HCT116 (cell line): ENCODE measurements around the gene UCN. TPM values are rescaled to one million over a fixed set of nuclear protein-coding genes. Genes with fewer than 3 reads are reported as not detected.

Experiments
- ATAC-seq: fragments of 200-7000 bp; cut with Tn5 transposase; 2 replicates; pipeline ENCODE4 v1.9.1; 2020; ENCODE audit warnings: mild to moderate bottlenecking, moderate library complexity
- BruUV-seq: library from RNA; stranded (reverse); fragments of 400-500 nt; replicated peaks from 2 replicates; lab custom pipeline; 2021; lab: Mats Ljungman, UMichigan
- CTCF ChIA-PET: fragments of 300-600 bp; sonication (Branson Sonifier 250); formaldehyde crosslinking; loops from one replicate; lab custom pipeline; 2021; ENCODE audit warnings: antibody characterized with exemption; lab: Charles Lee
- POLR2A ChIA-PET: fragments of 300-600, 350-600 bp; sonication (Branson Sonifier 250); formaldehyde crosslinking; loops from one replicate; lab custom pipeline; 2021; ENCODE audit warnings: antibody characterized with exemption; lab: Charles Lee
- RAD21 ChIA-PET, 2 experiments: fragments of 300-600 bp; sonication (Branson Sonifier 250); formaldehyde crosslinking; loops; one replicate each; lab custom pipeline; 2023; ENCODE audit warnings: low total read pairs in 2 of 2; ENCODE audit not compliant: uncharacterized antibody in 2 of 2, unreplicated experiment in 2 of 2, low non-redundant PET in 1 of 2; lab: Charles Lee
- DNase-seq: peaks from one replicate; pipeline ENCODE4 v3.0.0-alpha.2; 2010; ENCODE audit warnings: low read depth, low spot score
- H2AFZ ChIP-seq: fragments of 200-600 bp; shearing (Covaris generic), sonication (generic); 2 replicates; pipeline ENCODE4 v1.6.1; 2017; ENCODE audit warnings: low read depth, mixed run types, mixed read lengths, antibody characterized with exemption, low read length; ENCODE audit not compliant: poor library complexity, severe bottlenecking
- H3K27ac ChIP-seq: 2 replicates; pipeline ENCODE4 v1.5.1; 2012; ENCODE audit warnings: low read depth, low read length
- H3K27me3 ChIP-seq: fragments of 200-600 bp; sonication (generic); 2 replicates; pipeline ENCODE4 v1.6.1; 2016; ENCODE audit warnings: mixed run types, low read length, mixed read lengths; ENCODE audit not compliant: insufficient read depth
- H3K36me3 ChIP-seq, 2 experiments: fragments of 200-500 bp in 1 of 2; fragments of 200-600 bp in 1 of 2; sonication (Bioruptor generic) in 1 of 2; sonication (generic) in 1 of 2; 2 replicates each; pipeline versions ENCODE4 v1.5.1 to v1.6.1; 2014 to 2016; ENCODE audit warnings: low read length in 2 of 2, inconsistent platforms in 1 of 2, mixed read lengths in 1 of 2, mixed run types in 1 of 2; ENCODE audit not compliant: insufficient read depth in 2 of 2, control insufficient read depth in 1 of 2
- H3K4me1 ChIP-seq, 2 experiments: fragments of 200-600 bp in 1 of 2; sonication (generic) in 1 of 2; 2 replicates each; pipeline versions ENCODE4 v1.5.1 to v1.6.1; 2012 to 2017; ENCODE audit warnings: low read length in 2 of 2, inconsistent platforms in 1 of 2, mild to moderate bottlenecking in 1 of 2, mixed read lengths in 1 of 2, mixed run types in 1 of 2, moderate library complexity in 1 of 2; ENCODE audit not compliant: insufficient read depth in 2 of 2, control insufficient read depth in 1 of 2
- H3K4me2 ChIP-seq: fragments of 200-600 bp; sonication (generic); 2 replicates; pipeline ENCODE4 v1.6.1; 2017; ENCODE audit warnings: mixed run types, low read length, mixed read lengths
- H3K4me3 ChIP-seq, 2 experiments: fragments of 200-600 bp in 1 of 2; sonication (generic) in 1 of 2; replicated peaks in 1 of 2; 2 replicates each; pipeline ENCODE4 v1.5.1; 2011 to 2016; ENCODE audit warnings: low read length in 2 of 2, control low read depth in 1 of 2, low read depth in 1 of 2, mild to moderate bottlenecking in 1 of 2, mixed read lengths in 1 of 2, mixed run types in 1 of 2
- H3K79me2 ChIP-seq: fragments of 200-600 bp; sonication (generic); 2 replicates; pipeline ENCODE4 v1.6.1; 2017; ENCODE audit warnings: mild to moderate bottlenecking, mixed run types, low read length, moderate library complexity, mixed read lengths; ENCODE audit not compliant: insufficient read depth
- H3K9ac ChIP-seq: fragments of 200-600 bp; sonication (generic); 2 replicates; pipeline ENCODE4 v1.6.1; 2016; ENCODE audit warnings: low read length, mixed read lengths
- H3K9me2 ChIP-seq: fragments of 200-600 bp; sonication (generic), shearing (Covaris generic); 2 replicates; pipeline ENCODE4 v1.6.1; 2017; ENCODE audit warnings: mixed run types, mild to moderate bottlenecking, moderate library complexity; ENCODE audit not compliant: insufficient read depth
- H3K9me3 ChIP-seq, 2 experiments: fragments of 200-500 bp in 1 of 2; fragments of 200-600 bp in 1 of 2; sonication (Bioruptor generic) in 1 of 2; sonication (generic) in 1 of 2; 2 replicates each; pipeline ENCODE4 v1.6.1; 2014 to 2017; ENCODE audit warnings: low read length in 2 of 2, mixed read lengths in 2 of 2, inconsistent platforms in 1 of 2, low read depth in 1 of 2, mild to moderate bottlenecking in 1 of 2, mixed run types in 1 of 2, moderate library complexity in 1 of 2; ENCODE audit not compliant: control insufficient read depth in 1 of 2, insufficient read depth in 1 of 2
- H4K20me1 ChIP-seq: fragments of 200-600 bp; sonication (generic), shearing (Covaris generic); 2 replicates; pipeline ENCODE4 v1.6.1; 2017; ENCODE audit warnings: mixed run types, mild to moderate bottlenecking, moderate library complexity; ENCODE audit not compliant: insufficient read depth
- CBX3 ChIP-seq: IDR thresholded peaks from 2 replicates; pipeline ENCODE4 v1.6.1; 2012; ENCODE audit warnings: low read depth
- CEBPB ChIP-seq: IDR thresholded peaks from 2 replicates; pipeline ENCODE4 v1.6.1; 2012; ENCODE audit warnings: low read depth
- EGR1 ChIP-seq: IDR thresholded peaks from 2 replicates; pipeline ENCODE4 v1.6.1; 2012; ENCODE audit warnings: low read depth
- ELF1 ChIP-seq: IDR thresholded peaks from 2 replicates; pipeline ENCODE4 v1.6.1; 2012; ENCODE audit warnings: low read depth, borderline replicate concordance
- EZH2phosphoT487 ChIP-seq: fragments of 200-600 bp; IDR thresholded peaks from 2 replicates; pipeline ENCODE4 v1.6.1; 2018; ENCODE audit warnings: antibody characterized with exemption, borderline replicate concordance
- FOSL1 ChIP-seq: IDR thresholded peaks from 2 replicates; pipeline ENCODE4 v1.6.1; 2012; ENCODE audit warnings: low read depth
- JUND ChIP-seq: IDR thresholded peaks from 2 replicates; pipeline ENCODE4 v1.6.1; 2012
- MAX ChIP-seq: IDR thresholded peaks from 2 replicates; pipeline ENCODE4 v1.6.1; 2012
- POLR2A ChIP-seq: IDR thresholded peaks from 2 replicates; pipeline ENCODE4 v1.7.0; 2011; ENCODE audit warnings: borderline replicate concordance; ENCODE audit not compliant: insufficient read depth, insufficient read length; ENCODE audit errors: extremely low read depth
- POLR2AphosphoS5 ChIP-seq: IDR thresholded peaks from 2 replicates; pipeline ENCODE4 v1.6.1; 2011; ENCODE audit warnings: mild to moderate bottlenecking, low read depth, low read length, moderate library complexity
- RAD21 ChIP-seq: IDR thresholded peaks from 2 replicates; pipeline ENCODE4 v1.6.1; 2012; ENCODE audit warnings: low read depth, mild to moderate bottlenecking
- REST ChIP-seq: IDR thresholded peaks from 2 replicates; pipeline ENCODE4 v1.6.1; 2012; ENCODE audit warnings: low read depth
- SIN3A ChIP-seq: IDR thresholded peaks from 2 replicates; pipeline ENCODE4 v1.6.1; 2012; ENCODE audit warnings: low read depth
- SP1 ChIP-seq: IDR thresholded peaks from 2 replicates; pipeline ENCODE4 v1.6.1; 2012; ENCODE audit warnings: low read depth
- SRF ChIP-seq: IDR thresholded peaks from 2 replicates; pipeline ENCODE4 v1.6.1; 2012; ENCODE audit warnings: low read depth
- TCF7L2 ChIP-seq: IDR thresholded peaks from 2 replicates; pipeline ENCODE4 v1.7.0; 2011; ENCODE audit warnings: borderline replicate concordance, inconsistent platforms; ENCODE audit not compliant: insufficient read depth, insufficient read length; ENCODE audit errors: extremely low read depth
- YY1 ChIP-seq: IDR thresholded peaks from 2 replicates; pipeline ENCODE4 v1.6.1; 2011; ENCODE audit warnings: low read length, low read depth, moderate library complexity, mild to moderate bottlenecking; ENCODE audit not compliant: insufficient replicate concordance; ENCODE audit errors: extremely low read depth
- ZBTB33 ChIP-seq: IDR thresholded peaks from 2 replicates; pipeline ENCODE4 v1.6.1; 2011; ENCODE audit warnings: mild to moderate bottlenecking, low read length, moderate library complexity; ENCODE audit not compliant: insufficient replicate concordance; ENCODE audit errors: extremely low read depth
- ZFX ChIP-seq: fragments of 450-650 bp; IDR thresholded peaks from 2 replicates; pipeline ENCODE4 v1.6.1; 2017
- intact Hi-C: fragments of 100-400 bp; cut with micrococcal nuclease; formaldehyde crosslinking; loops from 2 replicates; pipeline ENCODE4 v1.10.0; 2022
- total RNA-seq: library from RNA; stranded (reverse); gene quantifications from one replicate; pipeline ENCODE4 v1.2.1, GENCODE V29; 2021; ENCODE audit not compliant: unreplicated experiment

The UCN gene
- total RNA-seq, 1 experiment from 2014 or later: 8.0 TPM

- Histone ChIP-seq H3K27ac (peak within 1 kb of the TSS; percentile 98), H3K9me2 (no peaks in the 10 kb centered on the region), H3K9ac (peak within 1 kb of the TSS; percentile 99), H3K36me3 (no peaks in the 10 kb centered on the region), H3K4me2 (peak within 1 kb of the TSS; percentile 84), H2AFZ (peak within 1 kb of the TSS; percentile 35), H3K79me2 (peaks cover 67% of the 10 kb centered on the region), H3K4me3 (peak within 1 kb of the TSS; percentile 99 to 100), H3K27me3 (no peaks in the 10 kb centered on the region), H3K4me1 (peaks cover 12 to 28% of the 10 kb centered on the region in 2 experiments), H4K20me1 (no peaks in the 10 kb centered on the region), H3K9me3 (no peaks in the 10 kb centered on the region)
- peak; percentile 85 for ATAC-seq
- no TSS peak for BruUV-seq
- ChIA-PET POLR2A (interaction anchor here (1.3 to 2.5 kb wide), 2 partner anchors 12 to 13 kb away, joined by 3 to 14 read pairs; partner anchors contain the start of genes EIF2B4 and SNX17), RAD21 (no interaction called here), CTCF (interaction anchor here (1.8 kb wide), 1 partner anchor 13 kb away, joined by 7 read pairs; no protein-coding TSS in a partner anchor)
- peak; percentile 98 for DNase-seq
- no peak for TF ChIP-seq EZH2phosphoT487
- no peak for TF ChIP-seq POLR2A
- TF ChIP-seq SRF: peak; percentile 94
- peak; percentile 83 for TF ChIP-seq ELF1
- TF ChIP-seq EGR1: peak; percentile 89
- no peak for TF ChIP-seq FOSL1
- no peak for TF ChIP-seq JUND
- peak; percentile 87 for TF ChIP-seq ZBTB33
- no peak for TF ChIP-seq REST
- peak; percentile 87; the same call in 1 of the 2 replicates for TF ChIP-seq ZFX
- peak; percentile 95 for TF ChIP-seq YY1
- TF ChIP-seq CBX3: peak; percentile 50; the same call in 1 of the 2 replicates
- peak; percentile 97 for TF ChIP-seq MAX
- peak; percentile 86 for TF ChIP-seq POLR2AphosphoS5
- no peak for TF ChIP-seq RAD21
- TF ChIP-seq CEBPB: no peak
- peak; percentile 17 for TF ChIP-seq TCF7L2
- TF ChIP-seq SP1: peak; percentile 75; the same call in 1 of the 2 replicates
- peak; percentile 79 for TF ChIP-seq SIN3A
- intact Hi-C loops: loop anchor here (1.0 to 2.0 kb wide), 2 partner anchors 14 to 33 kb away; partner anchors contain the start of genes EIF2B4, MPV17 and SNX17
Measured at GRCh38 chr2:27356382-27357181, 48.3 kb upstream of the UCN start, which contains the start of gene GTF3C2. Gene GTF3C2, minus strand, starts transcription at chr2:27356764. Its CDS starts 13,210 bp downstream, at chr2:27343554.
